ENCODE measurements around the gene TTYH1.
A peak's percentile ranks its signal among the peaks of the same experiment; 100 is the strongest.

Gene TTYH1

GRCh38 chr19:54481326-54481930 lies 66.2 kb downstream of the TTYH1 start:
- peak; percentile 52 to 68 (median 58) for DNase-seq

- peak; percentile 42 to 70 (median 54) for DNase-seq
Observed at GRCh38 chr19:54482889-54483288, 67.6 kb downstream of the TTYH1 start.

DNA sequence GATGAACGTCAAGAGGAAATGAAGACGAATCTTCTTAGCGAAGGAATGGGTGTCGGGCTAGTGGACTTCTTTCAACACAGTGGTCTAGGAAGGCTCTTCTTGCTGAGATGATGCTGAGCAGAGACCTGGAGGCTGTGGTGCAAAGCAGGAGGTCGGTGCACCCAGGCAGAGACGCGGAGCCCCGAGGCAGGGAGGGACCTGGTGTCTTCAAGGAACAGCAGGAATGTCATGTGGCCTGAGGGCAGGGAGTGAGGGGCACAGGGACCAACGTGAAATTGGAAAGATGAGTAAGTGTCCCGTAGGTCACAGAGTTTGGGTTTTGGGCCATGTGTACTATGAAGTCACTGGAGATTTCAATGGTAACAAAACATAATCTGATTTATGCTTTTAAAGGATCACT lies 69.2 kb downstream of the TTYH1 start:
- DNase-seq, result no peak

- DNase-seq, result peak in 3 of 4 experiments; percentile 36 to 54 (median 49)
Observed at GRCh38 chr19:54485851-54486250, 70.6 kb downstream of the TTYH1 start.

All from suppressor macrophage (primary cell).